Ishikawa (cell line): Measurements from ENCODE around the gene NCAPG.

ENCODE experiments used
- CEBPB ChIP-seq: IDR thresholded peaks from 2 replicates; pipeline ENCODE4 v1.6.1; 2012
- CREB1 ChIP-seq: IDR thresholded peaks from 2 replicates; pipeline ENCODE4 v1.6.1; 2012; ENCODE audit warnings: low read depth
- EP300 ChIP-seq: IDR thresholded peaks from 2 replicates; pipeline ENCODE4 v1.6.1; 2012; ENCODE audit warnings: borderline replicate concordance
- FOXM1 ChIP-seq: IDR thresholded peaks from 2 replicates; pipeline ENCODE4 v1.6.1; 2012; ENCODE audit warnings: low read depth, borderline replicate concordance
- MAX ChIP-seq: IDR thresholded peaks from 2 replicates; pipeline ENCODE4 v1.6.1; 2012
- NFIC ChIP-seq: IDR thresholded peaks from 2 replicates; pipeline ENCODE4 v1.6.1; 2012
- RAD21 ChIP-seq: IDR thresholded peaks from 2 replicates; pipeline ENCODE4 v1.6.1; 2012; ENCODE audit warnings: low read depth
- TAF1 ChIP-seq: IDR thresholded peaks from 2 replicates; pipeline ENCODE4 v1.6.1; 2012; ENCODE audit warnings: low read depth, mild to moderate bottlenecking
- TCF12 ChIP-seq: IDR thresholded peaks from 2 replicates; pipeline ENCODE4 v1.6.1; 2012; ENCODE audit warnings: low read depth
- TEAD4 ChIP-seq: IDR thresholded peaks from 2 replicates; pipeline ENCODE4 v1.6.1; 2012
- YY1 ChIP-seq: IDR thresholded peaks from 2 replicates; pipeline ENCODE4 v1.6.1; 2012; ENCODE audit warnings: low read depth
- TF ChIP-seq, protein P1 (sequence below): IDR thresholded peaks from 2 replicates; pipeline ENCODE4 v1.6.1; 2012

The NCAPG gene

DNA sequence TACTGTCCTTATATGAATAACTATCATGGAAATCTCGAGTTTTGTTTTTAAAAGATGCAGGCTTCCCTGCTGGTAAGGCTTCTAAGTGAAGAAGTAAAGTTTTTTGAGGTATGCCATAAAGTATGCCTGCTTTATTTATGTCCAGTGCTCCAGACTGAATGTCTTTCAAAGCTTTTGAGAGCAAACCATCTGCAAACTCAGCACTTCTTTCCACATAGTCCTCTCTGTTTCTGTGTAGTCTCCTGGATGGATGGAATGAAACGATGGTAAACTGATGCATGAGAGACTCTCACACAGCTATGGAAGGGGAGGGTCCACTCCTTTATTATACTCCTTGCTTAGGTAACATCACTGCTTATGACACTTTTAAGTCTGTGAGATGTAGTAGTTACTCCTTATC is 73.7 kb downstream of the NCAPG start:
- TF ChIP-seq CREB1 = no peak
- no peak for TF ChIP-seq EP300

GRCh38 chr4:17889692-17890091 is 78.9 kb downstream of the NCAPG start:
- no peak for TF ChIP-seq FOXM1
- TF ChIP-seq TCF12 = no peak
- TF ChIP-seq, protein P1, sequence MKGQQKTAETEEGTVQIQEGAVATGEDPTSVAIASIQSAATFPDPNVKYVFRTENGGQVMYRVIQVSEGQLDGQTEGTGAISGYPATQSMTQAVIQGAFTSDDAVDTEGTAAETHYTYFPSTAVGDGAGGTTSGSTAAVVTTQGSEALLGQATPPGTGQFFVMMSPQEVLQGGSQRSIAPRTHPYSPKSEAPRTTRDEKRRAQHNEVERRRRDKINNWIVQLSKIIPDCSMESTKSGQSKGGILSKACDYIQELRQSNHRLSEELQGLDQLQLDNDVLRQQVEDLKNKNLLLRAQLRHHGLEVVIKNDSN = no peak
- no peak for TF ChIP-seq EP300
- TF ChIP-seq NFIC = no peak
- no peak for TF ChIP-seq TEAD4
- TF ChIP-seq YY1 = no peak
- TF ChIP-seq TAF1 = no peak
- TF ChIP-seq RAD21 = no peak
- no peak for TF ChIP-seq CREB1
- TF ChIP-seq MAX = no peak

DNA sequence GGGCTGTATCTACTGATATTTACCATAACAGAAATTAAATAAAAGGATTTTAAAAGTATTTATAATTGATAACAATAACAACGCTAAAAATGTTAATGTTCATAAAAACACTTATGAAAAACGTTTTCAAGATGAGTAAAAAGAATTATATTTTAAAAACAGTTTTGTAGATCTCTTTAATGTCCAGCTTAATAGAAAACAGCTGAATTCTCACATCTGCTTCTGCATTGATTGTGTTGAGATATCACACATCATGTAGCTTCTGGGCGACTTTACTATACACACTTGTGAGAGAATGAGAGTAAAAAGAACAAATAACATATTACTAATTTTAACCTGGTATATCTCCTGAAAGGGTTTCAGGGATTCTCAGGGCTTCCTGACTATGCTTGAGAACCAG is 83.6 kb downstream of the NCAPG start:
- no peak for TF ChIP-seq RAD21
- TF ChIP-seq TAF1 = no peak
- no peak for TF ChIP-seq NFIC
- no peak for TF ChIP-seq EP300
- no peak for TF ChIP-seq CEBPB
- no peak for TF ChIP-seq TEAD4
- TF ChIP-seq FOXM1 = no peak
